ENCODE data around the gene ARHGAP18.

The ARHGAP18 gene

GRCh38 chr6:129732034-129732433 is 22.1 kb upstream of the ARHGAP18 start:
- Histone ChIP-seq H3K4me3 (ENCODE audit: low read depth, low read length) (no peak overlapping the region), H3K27me3 (replicated peaks) (no peaks in the 10 kb centered on the region), H3K27ac (no peak overlapping the region), H3K36me3 (replicated peaks) (no peaks in the 10 kb centered on the region)
- no peak for DNase-seq
- TF ChIP-seq CTCF (IDR thresholded peaks at IDR 0.05; ENCODE audit: low read depth, low read length, missing control alignments): no peak
- in situ Hi-C loops (cut with HindIII; ENCODE audit: low pct_ligation_motif_present, low sequenced_read_pairs): no loop called here

- Histone ChIP-seq H3K27me3 (replicated peaks) (no peaks in the 10 kb centered on the region), H3K4me3 (ENCODE audit: low read depth, low read length) (no peak overlapping the region), H3K36me3 (replicated peaks) (no peaks in the 10 kb centered on the region), H3K27ac (no peak overlapping the region)
- in situ Hi-C loops (cut with HindIII; ENCODE audit: low pct_ligation_motif_present, low sequenced_read_pairs): no loop called here
- DNase-seq: no peak
- no peak for TF ChIP-seq CTCF (IDR thresholded peaks at IDR 0.05; ENCODE audit: low read depth, low read length, missing control alignments)
These were observed 21.5 kb upstream of the ARHGAP18 start for GRCh38 chr6:129731428-129731827.

- TF ChIP-seq CTCF (IDR thresholded peaks at IDR 0.05; ENCODE audit: low read depth, low read length, missing control alignments): peak; percentile 66
- Histone ChIP-seq H3K27me3 (replicated peaks) (no peaks in the 10 kb centered on the region), H3K36me3 (replicated peaks) (no peaks in the 10 kb centered on the region), H3K4me3 (ENCODE audit: low read depth, low read length) (no peak overlapping the region), H3K27ac (no peak overlapping the region)
- DNase-seq: no peak
- in situ Hi-C loops (cut with HindIII; ENCODE audit: low pct_ligation_motif_present, low sequenced_read_pairs): no loop called here
These were observed 20.6 kb upstream of the ARHGAP18 start for GRCh38 chr6:129730477-129731165.

- no peak overlapping the region for H3K27ac ChIP-seq
- no peaks in the 10 kb centered on the region for H3K27me3 ChIP-seq (replicated peaks)
- no peaks in the 10 kb centered on the region for H3K36me3 ChIP-seq (replicated peaks)
- DNase-seq: no peak
- H3K4me3 ChIP-seq (ENCODE audit: low read depth, low read length): no peak overlapping the region
- in situ Hi-C loops (cut with HindIII; ENCODE audit: low pct_ligation_motif_present, low sequenced_read_pairs): no loop called here
- no peak for TF ChIP-seq CTCF (IDR thresholded peaks at IDR 0.05; ENCODE audit: low read depth, low read length, missing control alignments)
These were observed 16.7 kb upstream of the ARHGAP18 start for GRCh38 chr6:129726650-129727049.

- in situ Hi-C loops (cut with HindIII; ENCODE audit: low pct_ligation_motif_present, low sequenced_read_pairs): no loop called here
- Histone ChIP-seq H3K27ac (no peak overlapping the region), H3K36me3 (replicated peaks) (no peaks in the 10 kb centered on the region), H3K27me3 (replicated peaks) (no peaks in the 10 kb centered on the region), H3K4me3 (ENCODE audit: low read depth, low read length) (no peak overlapping the region)
- no peak for DNase-seq
- no peak for TF ChIP-seq CTCF (IDR thresholded peaks at IDR 0.05; ENCODE audit: low read depth, low read length, missing control alignments)
These were observed 15.4 kb upstream of the ARHGAP18 start for GRCh38 chr6:129725341-129725740.

DNA sequence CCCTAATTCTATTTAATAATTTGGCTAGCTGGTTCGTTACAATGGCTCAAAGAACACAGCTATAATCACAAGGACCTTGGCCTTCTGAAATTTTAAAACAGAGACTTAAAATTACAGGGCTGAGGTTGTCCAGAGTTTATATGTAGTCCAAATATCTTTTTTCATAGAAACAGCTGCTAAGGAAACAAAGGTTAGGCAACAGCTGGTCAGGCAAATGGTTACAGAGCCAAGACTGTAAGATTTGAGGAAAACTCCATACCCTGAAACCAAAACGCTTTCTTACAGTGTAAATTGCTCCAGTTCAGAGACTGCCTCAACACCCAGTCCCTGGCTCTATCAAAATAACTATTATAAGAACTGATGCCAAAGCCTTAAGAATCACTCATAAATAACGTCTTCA is 9.7 kb upstream of the ARHGAP18 start:
- Histone ChIP-seq H3K27ac (no peak overlapping the region), H3K4me3 (ENCODE audit: low read depth, low read length) (no peak overlapping the region), H3K27me3 (replicated peaks) (no peaks in the 10 kb centered on the region), H3K36me3 (replicated peaks) (no peaks in the 10 kb centered on the region)
- DNase-seq: no peak
- in situ Hi-C loops (cut with HindIII; ENCODE audit: low pct_ligation_motif_present, low sequenced_read_pairs): no loop called here
- no peak for TF ChIP-seq CTCF (IDR thresholded peaks at IDR 0.05; ENCODE audit: low read depth, low read length, missing control alignments)
